Type B pancreatic cell (in vitro differentiated cells): ENCODE measurements around the gene BPIFB6. TPM values are rescaled to one million over a fixed set of nuclear protein-coding genes. Genes with fewer than 3 reads are reported as not detected.

Source experiments
- DNase-seq: peaks from one replicate; pipeline ENCODE4 v3.0.0; 2021; ENCODE audit warnings: mixed read lengths; ENCODE audit not compliant: unreplicated experiment; ENCODE audit errors: extremely low spot score
- H3K27ac Mint-ChIP-seq: 2 replicates; pipeline ENCODE4 v1.8.0; 2021; ENCODE audit warnings: mild to moderate bottlenecking, mixed read lengths
- H3K27me3 Mint-ChIP-seq: 2 replicates; pipeline ENCODE4 v1.8.0; 2021; ENCODE audit warnings: mixed read lengths
- H3K36me3 Mint-ChIP-seq: 2 replicates; pipeline ENCODE4 v1.8.0; 2021; ENCODE audit warnings: mixed read lengths
- H3K4me1 Mint-ChIP-seq: one replicate; pipeline ENCODE4 v1.8.0; 2021; ENCODE audit warnings: mixed read lengths; ENCODE audit not compliant: unreplicated experiment
- H3K4me3 Mint-ChIP-seq: 2 replicates; pipeline ENCODE4 v1.8.0; 2021; ENCODE audit warnings: mild to moderate bottlenecking, mixed read lengths
- H3K9me3 Mint-ChIP-seq: 2 replicates; pipeline ENCODE4 v1.8.0; 2021; ENCODE audit warnings: mixed read lengths
- CTCF ChIP-seq: fragments of 200-600 bp; sonication (generic); conservative IDR thresholded peaks from 2 replicates; pipeline ENCODE4 v1.5.0; 2021; ENCODE audit warnings: antibody characterized with exemption, mild to moderate bottlenecking
- total RNA-seq: library from RNA; stranded (reverse); gene quantifications from 2 replicates; pipeline ENCODE4 v1.2.1, GENCODE V29; 2021; ENCODE audit warnings: low replicate concordance

The BPIFB6 gene
- total RNA-seq, 1 donor from 2014 or later = not detected

GRCh38 chr20:33071198-33071597 is 39.8 kb downstream of the BPIFB6 start:
- no peak for TF ChIP-seq CTCF
- Mint-ChIP-seq H3K4me3 (no peak overlapping the region), H3K4me1 (no peaks in the 10 kb centered on the region), H3K9me3 (no peaks in the 10 kb centered on the region), H3K27ac (no peak overlapping the region), H3K27me3 (peaks cover 55% of the 10 kb centered on the region), H3K36me3 (no peaks in the 10 kb centered on the region)
- DNase-seq = no peak

- no peak for TF ChIP-seq CTCF
- no peaks in the 10 kb centered on the region for H3K9me3 Mint-ChIP-seq
- DNase-seq = no peak
- no peak overlapping the region for H3K4me3 Mint-ChIP-seq
- H3K27ac Mint-ChIP-seq = no peak overlapping the region
- no peaks in the 10 kb centered on the region for H3K4me1 Mint-ChIP-seq
- peaks cover 51% of the 10 kb centered on the region for H3K27me3 Mint-ChIP-seq
- H3K36me3 Mint-ChIP-seq = no peaks in the 10 kb centered on the region
Observed at GRCh38 chr20:33072362-33072761, 40.9 kb downstream of the BPIFB6 start.

GRCh38 chr20:33072813-33073212 is 41.4 kb downstream of the BPIFB6 start:
- Mint-ChIP-seq H3K4me1 (no peaks in the 10 kb centered on the region), H3K27me3 (peaks cover 54% of the 10 kb centered on the region), H3K36me3 (no peaks in the 10 kb centered on the region), H3K27ac (no peak overlapping the region), H3K4me3 (no peak overlapping the region), H3K9me3 (no peaks in the 10 kb centered on the region)
- TF ChIP-seq CTCF = no peak
- no peak for DNase-seq

- TF ChIP-seq CTCF = no peak
- Mint-ChIP-seq H3K4me1 (no peaks in the 10 kb centered on the region), H3K4me3 (no peak overlapping the region), H3K9me3 (no peaks in the 10 kb centered on the region), H3K27ac (no peak overlapping the region), H3K27me3 (peaks cover 61% of the 10 kb centered on the region), H3K36me3 (no peaks in the 10 kb centered on the region)
- DNase-seq = no peak
Observed at GRCh38 chr20:33074675-33075074, 43.2 kb downstream of the BPIFB6 start.

GRCh38 chr20:33075281-33075680 is 43.8 kb downstream of the BPIFB6 start:
- DNase-seq = no peak
- Mint-ChIP-seq H3K27me3 (peaks cover 63% of the 10 kb centered on the region), H3K27ac (no peak overlapping the region), H3K9me3 (no peaks in the 10 kb centered on the region), H3K4me3 (no peak overlapping the region), H3K36me3 (no peaks in the 10 kb centered on the region), H3K4me1 (no peaks in the 10 kb centered on the region)
- no peak for TF ChIP-seq CTCF

- no peaks in the 10 kb centered on the region for H3K36me3 Mint-ChIP-seq
- peaks cover 62% of the 10 kb centered on the region for H3K27me3 Mint-ChIP-seq
- H3K9me3 Mint-ChIP-seq = no peaks in the 10 kb centered on the region
- H3K4me1 Mint-ChIP-seq = no peaks in the 10 kb centered on the region
- no peak for TF ChIP-seq CTCF
- DNase-seq = no peak
- no peak overlapping the region for H3K4me3 Mint-ChIP-seq
- no peak overlapping the region for H3K27ac Mint-ChIP-seq
Observed at GRCh38 chr20:33076662-33077372, 45.4 kb downstream of the BPIFB6 start.
